ENCODE results near the gene TUBB2A. TPM values are rescaled to one million over a fixed set of nuclear protein-coding genes. Genes with fewer than 3 reads are reported as not detected.
A peak's percentile ranks its signal among the peaks of the same experiment; 100 is the strongest.

TUBB2A gene
- total RNA-seq, 2 experiments from 2014 or later, result 54.3 to 58.5 TPM

GRCh38 chr6:3108746-3109414 is 48.5 kb downstream of the TUBB2A start:
- POLR2A ChIA-PET, result interaction anchor here (1.1 kb wide), 1 partner anchor 10 kb away, joined by 3 read pairs; no protein-coding TSS in a partner anchor

More at GRCh38 chr6:3108746-3109414, 48.5 kb downstream of the TUBB2A start:
- CTCF ChIA-PET, result interaction anchor here (0.7 to 1.2 kb wide), 3 partner anchors 59 to 143 kb away, joined by 3 to 4 read pairs (median 3); no protein-coding TSS in a partner anchor
- DNase-seq (no peak), ATAC-seq (ENCODE audit: poor library complexity) (no peak)
- no peaks in the 10 kb centered on the region for H3K27me3 Mint-ChIP-seq
- peaks cover 82% of the 10 kb centered on the region for H3K36me3 ChIP-seq (ENCODE audit: insufficient read depth, low read length)
- H3K9me3 ChIP-seq (ENCODE audit: control insufficient read depth in 1 of 2, insufficient read depth in 1 of 2, low read length in 2 of 2), result no peaks in the 10 kb centered on the region
- no peaks in the 10 kb centered on the region for H3K4me1 ChIP-seq (ENCODE audit: insufficient read depth, low read length)
- no peak overlapping the region for H3K27ac ChIP-seq (ENCODE audit: low read depth in 1 of 2, low read length in 2 of 2)
- H3K36me3 Mint-ChIP-seq (ENCODE audit: low read depth), result peaks cover 90% of the 10 kb centered on the region
- H3K27me3 ChIP-seq (ENCODE audit: control insufficient read depth in 1 of 2, insufficient read depth in 2 of 2, low read length in 2 of 2), result no peaks in the 10 kb centered on the region
- H3K4me3 ChIP-seq (ENCODE audit: low read length), result no peak overlapping the region
- TF ChIP-seq CTCF (IDR thresholded peaks at IDR 0.05), result no peak
- intact Hi-C loops (cut with DNase I, micrococcal nuclease), result no loop called here
- peak overlapping the region; percentile 39 for H3K27ac Mint-ChIP-seq
- H3K9me3 Mint-ChIP-seq, result no peaks in the 10 kb centered on the region
- H3K4me3 Mint-ChIP-seq, result no peak overlapping the region
- peaks cover 11% of the 10 kb centered on the region for H3K4me1 Mint-ChIP-seq (ENCODE audit: low read depth)

Other genes with a start within 250 kb of the TUBB2A start
- 10 to 100 TPM; 11.0 to 11.9 TPM for gene SERPINB6, start 186.0 kb downstream of the TUBB2A start, total RNA-seq
- 1 to 10 TPM; 6.7 to 7.7 TPM for gene NQO2, start 157.7 kb downstream of the TUBB2A start, total RNA-seq
- gene RIPK1, start 89.0 kb downstream of the TUBB2A start, total RNA-seq, result 10 to 100 TPM; 17.2 to 17.3 TPM
- 1 to 10 TPM; 5.2 to 5.7 TPM for gene BPHL, start 38.8 kb downstream of the TUBB2A start, total RNA-seq
- gene TUBB2B, start 70.1 kb upstream of the TUBB2A start, total RNA-seq, result not detected
- 10 to 100 TPM; 12.3 to 12.8 TPM for gene PSMG4, start 101.4 kb upstream of the TUBB2A start, total RNA-seq